GM12878 (cell line): Measurements from ENCODE around the gene MDH1. TPM values are rescaled to one million over a fixed set of nuclear protein-coding genes. Genes with fewer than 3 reads are reported as not detected.

Experiments used
- ATAC-seq: fragments of 200-7000 bp; cut with Tn5 transposase; 3 replicates; pipeline ENCODE4 v1.9.1; 2020; ENCODE audit warnings: mild to moderate bottlenecking, moderate library complexity
- BruUV-seq: library from RNA; stranded (reverse); fragments of 400-500 nt; replicated peaks from 2 replicates; lab custom pipeline; 2021; lab: Mats Ljungman, UMichigan
- CTCF ChIA-PET: fragments of 300-600 bp; sonication (Branson Sonifier 250); formaldehyde crosslinking; extraction: SDS; loops from one replicate; lab custom pipeline; 2021; ENCODE audit warnings: inconsistent platforms; lab: Yijun Ruan, JAX
- POLR2A ChIA-PET: fragments of 350-600 bp; formaldehyde crosslinking; extraction: SDS; loops from one replicate; lab custom pipeline; 2021; ENCODE audit warnings: inconsistent platforms; lab: Charles Lee
- RAD21 ChIA-PET: fragments of 300-600 bp; sonication (Branson Sonifier 250); formaldehyde crosslinking; loops from one replicate; lab custom pipeline; 2023; ENCODE audit warnings: antibody characterized with exemption; ENCODE audit not compliant: unreplicated experiment; lab: Charles Lee
- SMC1A ChIA-PET: fragments of 300-600 bp; sonication (Branson Sonifier 250); formaldehyde crosslinking; loops from one replicate; lab custom pipeline; 2023; ENCODE audit not compliant: unreplicated experiment, uncharacterized antibody; lab: Charles Lee
- DNase-seq: peaks from one replicate; pipeline ENCODE4 v3.0.0-alpha.2; 2011; ENCODE audit warnings: low read depth, low spot score
- FAIRE-seq: peaks from 3 replicates; lab custom pipeline; 2011; peaks lifted over from hg19 to GRCh38; lab: Jason Lieb, UNC
- H2AFZ ChIP-seq: 2 replicates; pipeline ENCODE4 v1.6.0; 2011; ENCODE audit warnings: low read depth, low read length, control low read depth; ENCODE audit not compliant: control insufficient read depth
- H3K27ac ChIP-seq: 2 replicates; pipeline ENCODE4 v1.5.1; 2011; ENCODE audit warnings: control low read depth; ENCODE audit not compliant: control insufficient read depth, insufficient read depth
- H3K27me3 ChIP-seq, 2 experiments: replicated peaks in 1 of 2; 2 replicates each; pipeline versions ENCODE4 v1.6.0 to v1.6.1; 2011; ENCODE audit warnings: low read length in 1 of 2; ENCODE audit not compliant: control insufficient read depth in 2 of 2, insufficient read depth in 2 of 2
- H3K36me3 ChIP-seq, 2 experiments: 2 replicates each; pipeline ENCODE4 v1.5.1; 2011; ENCODE audit warnings: low read length in 1 of 2; ENCODE audit not compliant: control insufficient read depth in 2 of 2, insufficient read depth in 2 of 2
- H3K4me1 ChIP-seq: 2 replicates; pipeline ENCODE4 v1.6.1; 2011; ENCODE audit warnings: mild to moderate bottlenecking, low read length, moderate library complexity, mixed read lengths; ENCODE audit not compliant: control insufficient read depth, insufficient read depth
- H3K4me2 ChIP-seq: 2 replicates; pipeline ENCODE4 v1.6.0; 2011; ENCODE audit warnings: control low read depth; ENCODE audit not compliant: control insufficient read depth, insufficient read depth
- H3K4me3 ChIP-seq: fragments of 200-600 bp; sonication (generic); 2 replicates; pipeline ENCODE4 v1.5.1; 2016
- H3K79me2 ChIP-seq: 2 replicates; pipeline ENCODE4 v1.6.0; 2011; ENCODE audit warnings: low read length; ENCODE audit not compliant: control insufficient read depth, insufficient read depth
- H3K9ac ChIP-seq: 2 replicates; pipeline ENCODE4 v1.8.0; 2011; ENCODE audit warnings: low read length, control low read depth, mixed read lengths; ENCODE audit not compliant: control insufficient read depth, insufficient read depth
- H3K9me3 ChIP-seq: replicated peaks from 3 replicates; pipeline ENCODE4 v1.5.1; 2011; ENCODE audit warnings: mild to moderate bottlenecking, low read length; ENCODE audit not compliant: control insufficient read depth, insufficient read depth
- H4K20me1 ChIP-seq: 2 replicates; pipeline ENCODE4 v1.6.0; 2011; ENCODE audit not compliant: control insufficient read depth, insufficient read depth
- CBFB ChIP-seq: IDR thresholded peaks from 2 replicates; pipeline ENCODE4 v1.6.1; 2016; ENCODE audit warnings: antibody characterized with exemption, low read depth
- E4F1 ChIP-seq: fragments of 450-650 bp; IDR thresholded peaks from 2 replicates; pipeline ENCODE4 v1.6.1; 2018; ENCODE audit warnings: borderline replicate concordance, mild to moderate bottlenecking; ENCODE audit not compliant: partially characterized antibody
- GABPA ChIP-seq: IDR thresholded peaks from 2 replicates; pipeline ENCODE4 v1.6.1; 2014; ENCODE audit warnings: antibody characterized with exemption, low read depth, mild to moderate bottlenecking, inconsistent platforms
- KDM1A ChIP-seq: fragments of 200-600 bp; sonication (generic); IDR thresholded peaks from 2 replicates; pipeline ENCODE4 v1.6.1; 2016; ENCODE audit warnings: borderline replicate concordance
- NFYA ChIP-seq: IDR thresholded peaks from 2 replicates; pipeline ENCODE4 v1.6.1; 2011; ENCODE audit warnings: low read depth, mild to moderate bottlenecking, low read length, improper control_type of control experiment, borderline replicate concordance
- SIN3A ChIP-seq: IDR thresholded peaks from 2 replicates; pipeline ENCODE4 v1.6.1; 2012; ENCODE audit warnings: low read depth, low read length, improper control_type of control experiment
- SRF ChIP-seq, 2 experiments: IDR thresholded peaks; 2 replicates each; pipeline ENCODE4 v1.6.1; 2011; ENCODE audit warnings: low read depth in 2 of 2, low read length in 2 of 2, mild to moderate bottlenecking in 1 of 2, moderate library complexity in 1 of 2
- TBL1XR1 ChIP-seq: IDR thresholded peaks from 2 replicates; pipeline ENCODE4 v1.6.1; 2012; ENCODE audit warnings: low read depth, low read length, improper control_type of control experiment
- USF2 ChIP-seq: IDR thresholded peaks from 2 replicates; pipeline ENCODE4 v1.6.1; 2011; ENCODE audit warnings: low read depth, low read length, improper control_type of control experiment, borderline replicate concordance
- ZBTB11 ChIP-seq: fragments of 450-650 bp; formaldehyde crosslinking; IDR thresholded peaks from 2 replicates; pipeline ENCODE4 v1.5.0; 2022; ENCODE audit warnings: mild to moderate bottlenecking, missing genetic modification characterization
- ZNF384 ChIP-seq: IDR thresholded peaks from 2 replicates; pipeline ENCODE4 v1.6.1; 2012; ENCODE audit warnings: low read depth, mild to moderate bottlenecking, low read length, improper control_type of control experiment, borderline replicate concordance
- WGBS: methylation state at CpG from one replicate; pipeline ENCODE4 v1.1.6; 2016; ENCODE audit warnings: low lambda C conversion rate; ENCODE audit not compliant: insufficient replicate concordance, insufficient coverage; ENCODE audit errors: missing lambda C conversion rate; 5-methylcytosine and 5-hydroxymethylcytosine counted together
- in situ Hi-C: fragments of 300-500 bp; cut with MboI; formaldehyde crosslinking; loops from 9 replicates; pipeline ENCODE4 v1.14.3; 2018; ENCODE audit warnings: mixed read lengths
- intact Hi-C: fragments of 100-400 bp; cut with micrococcal nuclease; formaldehyde crosslinking; loops from one replicate; pipeline ENCODE4 v1.14.2; 2022; ENCODE audit not compliant: unreplicated experiment
- polyA plus RNA-seq, 11 experiments: library from polyadenylated mRNA; depleted of rRNA in 4 of 11; unstranded in 6 of 11; stranded (reverse) in 5 of 11; fragments of >200 nt; fragmentation: Nextera tagmentation in 4 of 11; fragmentation: Illumina TruSeq in 1 of 11; extraction: Ambion mirVana in 4 of 11; extraction: Trizol in 1 of 11; gene quantifications; 1 replicate in 1 of 11; 2 replicates in 10 of 11; pipeline versions ENCODE4 v1.2.1 to v1.2.3, GENCODE V29; 2011 to 2016; ENCODE audit warnings: inconsistent platforms in 2 of 11, missing spikeins in 2 of 11, low read depth in 1 of 11
- total RNA-seq, 4 experiments: library from RNA; depleted of rRNA in 3 of 4; stranded (reverse); fragments of >200 nt in 3 of 4; fragmentation: Illumina TruSeq in 1 of 4; extraction: Trizol in 1 of 4; gene quantifications; 2 replicates each; pipeline versions ENCODE4 v1.2.1 to v1.2.3, GENCODE V29; 2013 to 2021

The MDH1 gene
- total and polyA plus RNA-seq, 10 of the 15 experiments (the other 5 are each of a cell fraction or from before 2014, with no cell fraction given), result 254 to 1,581 (median 440) TPM

- H3K79me2 ChIP-seq, result no peaks in the 10 kb centered on the region
Observed at GRCh38 chr2:63652652-63652985, 63.9 kb downstream of the MDH1 start.

More at GRCh38 chr2:63652652-63652985, 63.9 kb downstream of the MDH1 start:
- Histone ChIP-seq H3K9ac (no peak overlapping the region), H3K9me3 (no peaks in the 10 kb centered on the region; the same call in 2 of the 3 replicates), H3K4me1 (no peaks in the 10 kb centered on the region), H3K4me2 (no peak overlapping the region), H3K4me3 (no peak overlapping the region), H3K27ac (no peak overlapping the region), H2AFZ (no peak overlapping the region), H3K27me3 (no peaks in the 10 kb centered on the region), H4K20me1 (no peaks in the 10 kb centered on the region), H3K36me3 (no peaks in the 10 kb centered on the region)
- DNase-seq, result no peak
- FAIRE-seq, result no peak
- WGBS, result 68% methylated on average over 2 of the region's 2 CpGs
- ChIA-PET POLR2A (no interaction called here), CTCF (no interaction called here), RAD21 (no interaction called here), SMC1A (interaction anchor here (0.8 kb wide), 1 partner anchor 53 kb away, joined by 3 read pairs; no protein-coding TSS in a partner anchor)
- BruUV-seq, result no TSS peak
- in situ Hi-C loops (no loop called here), intact Hi-C loops (no loop called here)
- ATAC-seq, result no peak
- TF ChIP-seq CBFB (no peak), ZBTB11 (CRISPR knock-in tag) (no peak), SIN3A (no peak), E4F1 (no peak), KDM1A (no peak), SRF (IDR thresholded peaks at IDR 0.05; ENCODE audit: low read depth in 2 of 2, low read length in 2 of 2) (no peak), TBL1XR1 (no peak), ZNF384 (no peak), GABPA (no peak), NFYA (no peak), USF2 (no peak)
